GM21825 (cell line): ENCODE results near the gene PLEKHG1.
A peak's percentile ranks its signal among the peaks of the same experiment; 100 is the strongest.

Experiments used
- ATAC-seq: cut with Tn5 transposase; IDR thresholded peaks from one replicate; pipeline ENCODE4 v1.9.1; 2021; ENCODE audit warnings: mild to moderate bottlenecking, moderate library complexity; ENCODE audit not compliant: unreplicated experiment

The PLEKHG1 gene

GRCh38 chr6:150588888-150589499 is 10.7 kb upstream of the PLEKHG1 start:
- ATAC-seq, result no peak

GRCh38 chr6:150589852-150590251 is 9.8 kb upstream of the PLEKHG1 start:
- ATAC-seq, result no peak

- ATAC-seq, result no peak
Measured at GRCh38 chr6:150590446-150590845, 9.2 kb upstream of the PLEKHG1 start.

GRCh38 chr6:150592377-150592995 is 7.2 kb upstream of the PLEKHG1 start:
- no peak for ATAC-seq

- no peak for ATAC-seq
Measured at GRCh38 chr6:150593119-150593518, 6.6 kb upstream of the PLEKHG1 start.

- no peak for ATAC-seq
Measured at GRCh38 chr6:150596439-150596838, 3.2 kb upstream of the PLEKHG1 start.

- ATAC-seq, result no peak
Measured at GRCh38 chr6:150598401-150598800, 1.3 kb upstream of the PLEKHG1 start.

- ATAC-seq, result no peak
Measured at GRCh38 chr6:150598858-150599198, 857 bp upstream of the PLEKHG1 start.

- no peak for ATAC-seq
Measured at GRCh38 chr6:150600010-150600300, 270 bp downstream of the PLEKHG1 start.

GRCh38 chr6:150600301-150601017 is 774 bp downstream of the PLEKHG1 start:
- ATAC-seq, result peak; percentile 71

- ATAC-seq, result no peak
Measured at GRCh38 chr6:150601439-150601838, 1.8 kb downstream of the PLEKHG1 start.

- no peak for ATAC-seq
Measured at GRCh38 chr6:150603176-150603575, 3.5 kb downstream of the PLEKHG1 start.

GRCh38 chr6:150604467-150604866 is 4.8 kb downstream of the PLEKHG1 start:
- no peak for ATAC-seq

- no peak for ATAC-seq
Measured at GRCh38 chr6:150605333-150605732, 5.6 kb downstream of the PLEKHG1 start.

- ATAC-seq, result no peak
Measured at GRCh38 chr6:150606168-150606591, 6.5 kb downstream of the PLEKHG1 start.

- ATAC-seq, result no peak
Measured at GRCh38 chr6:150606647-150607328, 7.1 kb downstream of the PLEKHG1 start.

GRCh38 chr6:150607329-150607650 is 7.6 kb downstream of the PLEKHG1 start:
- no peak for ATAC-seq

GRCh38 chr6:150610584-150610983 is 10.9 kb downstream of the PLEKHG1 start:
- no peak for ATAC-seq

- no peak for ATAC-seq
Measured at GRCh38 chr6:150613269-150613668, 13.6 kb downstream of the PLEKHG1 start.

GRCh38 chr6:150615967-150616366 is 16.3 kb downstream of the PLEKHG1 start:
- ATAC-seq, result no peak

- ATAC-seq, result no peak
Measured at GRCh38 chr6:150616586-150616985, 16.9 kb downstream of the PLEKHG1 start.

GRCh38 chr6:150617062-150617461 is 17.4 kb downstream of the PLEKHG1 start:
- ATAC-seq, result no peak
